GM12878 (cell line): ENCODE results near the gene FAM222B. TPM values are rescaled to one million over a fixed set of nuclear protein-coding genes. Genes with fewer than 3 reads are reported as not detected.
A peak's percentile ranks its signal among the peaks of the same experiment; 100 is the strongest.

Source experiments
- ATF2 ChIP-seq: IDR thresholded peaks from 2 replicates; pipeline ENCODE4 v1.6.1; 2012; ENCODE audit warnings: low read length, inconsistent platforms
- BCL11A ChIP-seq: IDR thresholded peaks from 2 replicates; pipeline ENCODE4 v1.6.1; 2011; ENCODE audit warnings: low read depth, low read length
- BMI1 ChIP-seq: fragments of 450-650 bp; IDR thresholded peaks from 2 replicates; pipeline ENCODE4 v1.6.1; 2016; ENCODE audit warnings: mild to moderate bottlenecking, moderate library complexity, borderline replicate concordance
- CEBPB ChIP-seq, 2 experiments: fragments of 150-350 bp in 1 of 2; IDR thresholded peaks; 2 replicates each; pipeline ENCODE4 v1.6.1; 2012 to 2014; ENCODE audit warnings: low read depth in 2 of 2, low read length in 2 of 2, borderline replicate concordance in 1 of 2, inconsistent platforms in 1 of 2
- CEBPZ ChIP-seq: fragments of 150-350 bp; IDR thresholded peaks from 2 replicates; pipeline ENCODE4 v1.6.1; 2016; ENCODE audit warnings: low read depth, low read length
- CREB1 ChIP-seq: IDR thresholded peaks from 2 replicates; pipeline ENCODE4 v1.6.1; 2012; ENCODE audit warnings: low read depth, mild to moderate bottlenecking, inconsistent platforms
- E4F1 ChIP-seq: fragments of 450-650 bp; IDR thresholded peaks from 2 replicates; pipeline ENCODE4 v1.6.1; 2018; ENCODE audit warnings: borderline replicate concordance, mild to moderate bottlenecking; ENCODE audit not compliant: partially characterized antibody
- ETV6 ChIP-seq, 2 experiments: fragments of 450-650 bp in 1 of 2; IDR thresholded peaks in 1 of 2; conservative IDR thresholded peaks in 1 of 2; 2 replicates each; pipeline ENCODE4 v1.6.1; 2014; ENCODE audit warnings: antibody characterized with exemption in 1 of 2, borderline replicate concordance in 1 of 2, low read depth in 1 of 2, mild to moderate bottlenecking in 1 of 2, moderate library complexity in 1 of 2
- FOXM1 ChIP-seq: IDR thresholded peaks from 2 replicates; pipeline ENCODE4 v1.6.1; 2012; ENCODE audit warnings: low read depth, mild to moderate bottlenecking, inconsistent platforms, low read length, moderate library complexity
- JUNB ChIP-seq: IDR thresholded peaks from 2 replicates; pipeline ENCODE4 v1.6.1; 2016; ENCODE audit warnings: antibody characterized with exemption, mild to moderate bottlenecking
- NFIC ChIP-seq: IDR thresholded peaks from 2 replicates; pipeline ENCODE4 v1.6.1; 2012; ENCODE audit warnings: low read depth, mild to moderate bottlenecking, inconsistent platforms, low read length, moderate library complexity
- NKRF ChIP-seq: fragments of 450-650 bp; conservative IDR thresholded peaks from 2 replicates; pipeline ENCODE4 v1.6.1; 2017; ENCODE audit warnings: mild to moderate bottlenecking, moderate library complexity
- PAX5 ChIP-seq: IDR thresholded peaks from 2 replicates; pipeline ENCODE4 v1.6.1; 2011; ENCODE audit warnings: low read depth, low read length, borderline replicate concordance
- RAD21 ChIP-seq: IDR thresholded peaks from 2 replicates; pipeline ENCODE4 v1.6.1; 2011; ENCODE audit warnings: mild to moderate bottlenecking, low read depth, low read length, moderate library complexity; ENCODE audit not compliant: insufficient read depth
- RBBP5 ChIP-seq: fragments of 200-600 bp; sonication (generic); conservative IDR thresholded peaks from 2 replicates; pipeline ENCODE4 v1.6.1; 2016
- RCOR1 ChIP-seq: conservative IDR thresholded peaks from 2 replicates; pipeline ENCODE4 v1.6.1; 2012; ENCODE audit warnings: low read depth, low read length, improper control_type of control experiment
- SMARCA5 ChIP-seq: fragments of 450-650 bp; IDR thresholded peaks from 2 replicates; pipeline ENCODE4 v1.6.1; 2017; ENCODE audit warnings: mild to moderate bottlenecking
- SREBF1 ChIP-seq: IDR thresholded peaks from 2 replicates; pipeline ENCODE4 v1.6.1; 2012; ENCODE audit warnings: mild to moderate bottlenecking, low read length
- ZNF24 ChIP-seq: fragments of 450-650 bp; IDR thresholded peaks from 2 replicates; pipeline ENCODE4 v1.6.1; 2017; ENCODE audit warnings: antibody characterized with exemption, mild to moderate bottlenecking
- ZSCAN29 ChIP-seq: fragments of 450-650 bp; IDR thresholded peaks from 2 replicates; pipeline ENCODE4 v1.6.1; 2017; ENCODE audit warnings: mild to moderate bottlenecking, moderate library complexity
- polyA plus RNA-seq, 11 experiments: library from polyadenylated mRNA; depleted of rRNA in 4 of 11; unstranded in 6 of 11; stranded (reverse) in 5 of 11; fragments of >200 nt; fragmentation: Nextera tagmentation in 4 of 11; fragmentation: Illumina TruSeq in 1 of 11; extraction: Ambion mirVana in 4 of 11; extraction: Trizol in 1 of 11; gene quantifications; 1 replicate in 1 of 11; 2 replicates in 10 of 11; pipeline versions ENCODE4 v1.2.1 to v1.2.3, GENCODE V29; 2011 to 2016; ENCODE audit warnings: inconsistent platforms in 2 of 11, missing spikeins in 2 of 11, low read depth in 1 of 11
- total RNA-seq, 4 experiments: library from RNA; depleted of rRNA in 3 of 4; stranded (reverse); fragments of >200 nt in 3 of 4; fragmentation: Illumina TruSeq in 1 of 4; extraction: Trizol in 1 of 4; gene quantifications; 2 replicates each; pipeline versions ENCODE4 v1.2.1 to v1.2.3, GENCODE V29; 2013 to 2021

Gene FAM222B
- total and polyA plus RNA-seq, 10 of the 15 experiments (the other 5 are each of a cell fraction or from before 2014, with no cell fraction given) = 2.8 to 18.3 (median 6.4) TPM

DNA sequence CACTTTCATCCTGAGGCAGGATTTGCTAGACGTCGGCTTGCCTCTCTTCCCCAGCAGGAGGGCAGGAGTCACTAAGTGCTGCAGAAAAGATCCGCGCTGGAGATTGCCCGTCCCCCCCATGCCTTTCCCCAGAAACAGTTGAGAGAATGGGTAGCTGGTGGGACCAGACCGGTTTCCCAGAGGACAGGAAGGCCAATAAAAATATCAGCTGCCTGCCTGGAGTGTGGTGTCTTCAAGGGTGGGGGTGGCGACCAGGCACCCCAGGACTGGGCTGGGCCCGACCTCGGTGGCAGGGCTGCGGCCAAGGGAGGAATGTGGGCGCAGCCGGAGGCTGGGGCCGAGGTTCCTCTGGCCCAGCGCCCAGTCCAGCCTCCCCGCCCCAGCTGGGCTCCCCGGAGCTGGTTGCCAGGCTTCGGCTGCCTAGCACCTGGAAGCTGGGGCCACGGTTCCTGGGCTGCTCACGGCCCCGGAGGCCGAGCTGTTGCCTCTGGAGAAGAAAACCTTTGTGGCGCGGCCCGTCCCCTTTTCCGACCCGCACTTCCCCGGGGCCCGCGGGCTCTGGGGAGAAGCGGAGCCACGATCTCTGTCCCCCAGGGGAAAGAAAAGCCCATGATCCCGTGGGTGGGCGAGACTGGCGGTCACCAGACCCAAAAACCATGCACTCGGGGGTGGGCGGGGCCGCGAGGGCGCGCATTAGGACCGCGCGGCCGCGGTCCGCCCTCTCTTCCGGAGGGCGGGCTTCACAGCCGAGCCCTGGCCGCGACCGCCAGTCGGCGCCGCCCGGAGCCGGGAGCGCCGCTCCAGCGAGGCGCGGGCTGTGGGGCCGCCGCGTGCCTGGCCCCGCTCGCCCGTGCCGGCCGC lies 99.1 kb downstream of the FAM222B start, which contains the start of gene TRAF4 (continued):
- TF ChIP-seq RAD21 (no peak), PAX5 (no peak; the same call in 1 of the 2 replicates), CEBPB (IDR thresholded peaks at IDR 0.05; ENCODE audit: borderline replicate concordance in 1 of 2, low read depth in 2 of 2, low read length in 2 of 2) (no peak), JUNB (no peak), BMI1 (no peak), SREBF1 (no peak), E4F1 (peak; percentile 27), SMARCA5 (peak; percentile 84), ATF2 (no peak), RCOR1 (no peak), ZNF24 (peak; percentile 47; the same call in 1 of the 2 replicates), FOXM1 (no peak), BCL11A (no peak), ETV6 (conservative IDR thresholded peaks at IDR 0.05 in 1 of 2, IDR thresholded peaks at IDR 0.05 in 1 of 2; ENCODE audit: borderline replicate concordance in 1 of 2, low read depth in 1 of 2) (no peak), CEBPZ (no peak), NFIC (no peak), CREB1 (no peak), ZSCAN29 (peak; percentile 74; the same call in 1 of the 2 replicates), NKRF (peak; percentile 85), RBBP5 (no peak)
